HG03280 (cell line): ENCODE measurements around the gene CYP4X1.
"Not testable (repeated sequence)": the region's sequence is repeated elsewhere in the genome, so short reads cannot be mapped to it uniquely, and the experiment has no call there.

Experiments
- ATAC-seq: cut with Tn5 transposase; IDR thresholded peaks from one replicate; pipeline ENCODE4 v1.9.1; 2021; ENCODE audit warnings: mild to moderate bottlenecking, moderate library complexity; ENCODE audit not compliant: unreplicated experiment

CYP4X1 gene

GRCh38 chr1:47069080-47069479, 45.6 kb downstream of the CYP4X1 start:
- not testable (repeated sequence) for ATAC-seq

GRCh38 chr1:47069509-47069908, 46.0 kb downstream of the CYP4X1 start:
- not testable (repeated sequence) for ATAC-seq

- not testable (repeated sequence) for ATAC-seq
These were observed 65.9 kb downstream of the CYP4X1 start for GRCh38 chr1:47089356-47089755.

GRCh38 chr1:47091476-47091875, 68.0 kb downstream of the CYP4X1 start:
- not testable (repeated sequence) for ATAC-seq
